AG10803 (cell line): ENCODE measurements around the gene SUCLA2.

Source experiments
- DNase-seq: peaks from one replicate; pipeline ENCODE4 v3.0.0; 2010; ENCODE audit warnings: low read depth
- H3K4me3 ChIP-seq: 2 replicates; pipeline ENCODE4 v1.5.1; 2011; ENCODE audit warnings: mild to moderate bottlenecking, low read length, control low read depth
- CTCF ChIP-seq: conservative IDR thresholded peaks from 2 replicates; pipeline ENCODE4 v1.5.1; 2011; ENCODE audit warnings: mild to moderate bottlenecking, low read length, control low read depth, inconsistent platforms

The SUCLA2 gene

GRCh38 chr13:47904241-47904640 lies 96.8 kb downstream of the SUCLA2 start:
- no peak for TF ChIP-seq CTCF
- no peak for DNase-seq
- H3K4me3 ChIP-seq, result 0 out of 2 replicates have a peak overlapping the region, but pooled peaks have one; percentile 16

- no peak for TF ChIP-seq CTCF
- DNase-seq, result peak; percentile 66
- H3K4me3 ChIP-seq, result 0 out of 2 replicates have a peak overlapping the region, but pooled peaks have one; percentile 16
Measured at GRCh38 chr13:47903836-47904235, 97.2 kb downstream of the SUCLA2 start.

- TF ChIP-seq CTCF, result no peak
- no peak overlapping the region for H3K4me3 ChIP-seq
- DNase-seq, result peak; percentile 61
Measured at GRCh38 chr13:47901441-47901840, 99.6 kb downstream of the SUCLA2 start.

GRCh38 chr13:47898080-47898479 lies 103.0 kb downstream of the SUCLA2 start:
- no peak for DNase-seq
- TF ChIP-seq CTCF, result no peak
- H3K4me3 ChIP-seq, result no peak overlapping the region

- no peak for TF ChIP-seq CTCF
Measured at GRCh38 chr13:47897411-47898050, 103.5 kb downstream of the SUCLA2 start.

GRCh38 chr13:47896546-47896945 lies 104.5 kb downstream of the SUCLA2 start:
- no peak for TF ChIP-seq CTCF
- no peak overlapping the region for H3K4me3 ChIP-seq
- peak; percentile 29 for DNase-seq

More at GRCh38 chr13:47897411-47898050, 103.5 kb downstream of the SUCLA2 start:
- no peak overlapping the region for H3K4me3 ChIP-seq
- peak; percentile 68 for DNase-seq

GRCh38 chr13:47896111-47896510 lies 105.0 kb downstream of the SUCLA2 start:
- no peak for TF ChIP-seq CTCF
- DNase-seq, result no peak
- H3K4me3 ChIP-seq, result no peak overlapping the region
